Measurements from ENCODE around the gene LRP1B.

LRP1B gene

GRCh38 chr2:141737492-141738255, 393.1 kb downstream of the LRP1B start:
- no peak overlapping the region for H3K4me3 ChIP-seq (ENCODE audit: low read depth in 1 of 2, low read length in 2 of 2)
- H3K36me3 ChIP-seq (ENCODE audit: insufficient read depth, low read length): no peaks in the 10 kb centered on the region
- H3K9me3 ChIP-seq (ENCODE audit: low read length): no peaks in the 10 kb centered on the region
- no peak overlapping the region for H3K27ac ChIP-seq (ENCODE audit: low read depth, low read length)
- H3K27me3 ChIP-seq (ENCODE audit: control insufficient read depth in 1 of 2, insufficient read depth in 2 of 2, low read length in 2 of 2): no peaks in the 10 kb centered on the region
- no peak overlapping the region for H3K9ac ChIP-seq (ENCODE audit: low read length)
- no peaks in the 10 kb centered on the region for H3K4me1 ChIP-seq (ENCODE audit: insufficient read depth, low read length)

DNA sequence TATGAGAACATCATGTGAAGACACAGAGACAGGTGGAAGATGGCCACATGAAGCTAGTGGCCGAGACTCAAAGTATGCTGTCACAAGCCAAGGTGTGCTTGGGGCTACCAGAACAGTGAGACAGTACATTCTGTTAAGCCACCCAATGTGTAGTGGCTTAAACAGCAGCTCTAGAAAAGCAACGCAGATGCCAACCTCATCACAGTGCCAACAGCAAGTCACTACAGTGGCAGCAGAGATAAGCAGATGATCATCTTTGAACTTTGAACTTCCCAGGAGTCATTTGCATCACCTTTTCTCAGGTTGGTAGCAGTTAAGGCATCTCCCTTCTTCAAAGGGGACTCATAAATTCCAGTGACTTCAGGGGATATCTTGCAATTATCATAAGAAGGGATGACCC, 394.4 kb downstream of the LRP1B start:
- H3K36me3 ChIP-seq (ENCODE audit: insufficient read depth, low read length): no peaks in the 10 kb centered on the region
- H3K4me1 ChIP-seq (ENCODE audit: insufficient read depth, low read length): no peaks in the 10 kb centered on the region
- no peak overlapping the region for H3K27ac ChIP-seq (ENCODE audit: low read depth, low read length)
- no peak overlapping the region for H3K9ac ChIP-seq (ENCODE audit: low read length)
- no peaks in the 10 kb centered on the region for H3K9me3 ChIP-seq (ENCODE audit: low read length)
- H3K4me3 ChIP-seq (ENCODE audit: low read depth in 1 of 2, low read length in 2 of 2): no peak overlapping the region
- H3K27me3 ChIP-seq (ENCODE audit: control insufficient read depth in 1 of 2, insufficient read depth in 2 of 2, low read length in 2 of 2): no peaks in the 10 kb centered on the region

GRCh38 chr2:141728886-141729285, 401.9 kb downstream of the LRP1B start:
- H3K9me3 ChIP-seq (ENCODE audit: low read length): no peaks in the 10 kb centered on the region
- no peak overlapping the region for H3K4me3 ChIP-seq (ENCODE audit: low read depth in 1 of 2, low read length in 2 of 2)
- no peak overlapping the region for H3K27ac ChIP-seq (ENCODE audit: low read depth, low read length)
- no peaks in the 10 kb centered on the region for H3K36me3 ChIP-seq (ENCODE audit: insufficient read depth, low read length)
- H3K9ac ChIP-seq (ENCODE audit: low read length): no peak overlapping the region
- no peaks in the 10 kb centered on the region for H3K27me3 ChIP-seq (ENCODE audit: control insufficient read depth in 1 of 2, insufficient read depth in 2 of 2, low read length in 2 of 2)
- no peaks in the 10 kb centered on the region for H3K4me1 ChIP-seq (ENCODE audit: insufficient read depth, low read length)

- Histone ChIP-seq H3K4me1 (ENCODE audit: insufficient read depth, low read length) (no peaks in the 10 kb centered on the region), H3K27me3 (ENCODE audit: control insufficient read depth in 1 of 2, insufficient read depth in 2 of 2, low read length in 2 of 2) (no peaks in the 10 kb centered on the region), H3K9me3 (ENCODE audit: low read length) (no peaks in the 10 kb centered on the region), H3K9ac (ENCODE audit: low read length) (no peak overlapping the region), H3K36me3 (ENCODE audit: insufficient read depth, low read length) (no peaks in the 10 kb centered on the region), H3K4me3 (ENCODE audit: low read depth in 1 of 2, low read length in 2 of 2) (no peak overlapping the region), H3K27ac (ENCODE audit: low read depth, low read length) (no peak overlapping the region)
Measured at GRCh38 chr2:141728142-141728541, 402.7 kb downstream of the LRP1B start.

DNA sequence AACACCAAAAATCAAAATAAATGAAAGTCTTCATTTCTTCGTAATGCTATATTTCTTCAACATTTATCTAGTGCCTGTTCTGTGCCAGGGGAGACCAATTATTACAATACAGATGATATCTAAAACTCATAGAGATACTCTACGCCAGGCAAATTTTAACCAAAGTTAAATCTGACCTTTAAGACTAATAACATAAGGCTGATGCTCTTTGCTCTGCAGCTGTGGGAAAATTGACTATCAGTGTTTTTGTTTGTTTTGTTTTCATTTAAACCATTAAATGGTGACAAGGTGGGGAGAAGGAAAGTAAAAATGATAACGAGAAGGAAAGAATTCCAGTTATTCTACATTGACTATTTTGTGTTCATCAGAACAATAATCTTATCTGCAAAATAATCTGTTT, 406.4 kb downstream of the LRP1B start:
- H3K9ac ChIP-seq (ENCODE audit: low read length): no peak overlapping the region
- H3K36me3 ChIP-seq (ENCODE audit: insufficient read depth, low read length): no peaks in the 10 kb centered on the region
- H3K9me3 ChIP-seq (ENCODE audit: low read length): no peaks in the 10 kb centered on the region
- no peak overlapping the region for H3K4me3 ChIP-seq (ENCODE audit: low read depth in 1 of 2, low read length in 2 of 2)
- no peak overlapping the region for H3K27ac ChIP-seq (ENCODE audit: low read depth, low read length)
- no peaks in the 10 kb centered on the region for H3K27me3 ChIP-seq (ENCODE audit: control insufficient read depth in 1 of 2, insufficient read depth in 2 of 2, low read length in 2 of 2)
- no peaks in the 10 kb centered on the region for H3K4me1 ChIP-seq (ENCODE audit: insufficient read depth, low read length)

DNA sequence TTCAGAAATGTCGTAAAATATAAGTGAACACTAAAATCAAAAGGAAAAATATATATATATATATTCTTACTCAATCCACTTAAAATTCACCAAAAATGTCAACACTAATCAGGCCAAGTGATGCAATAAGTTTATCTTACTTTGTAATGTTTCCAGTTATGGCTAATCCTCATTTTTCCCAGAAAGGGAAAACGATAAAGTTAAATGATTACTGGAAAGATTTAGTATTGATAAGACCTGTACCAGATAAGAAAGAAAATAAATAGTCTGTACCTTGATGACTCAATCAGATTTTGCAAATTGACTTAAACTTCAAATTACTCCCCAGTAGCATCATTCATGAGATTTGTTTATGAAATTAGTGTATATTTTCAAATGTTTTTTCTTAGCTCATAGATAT, 407.0 kb downstream of the LRP1B start:
- Histone ChIP-seq H3K27me3 (ENCODE audit: control insufficient read depth in 1 of 2, insufficient read depth in 2 of 2, low read length in 2 of 2) (no peaks in the 10 kb centered on the region), H3K9me3 (ENCODE audit: low read length) (no peaks in the 10 kb centered on the region), H3K4me3 (ENCODE audit: low read depth in 1 of 2, low read length in 2 of 2) (no peak overlapping the region), H3K36me3 (ENCODE audit: insufficient read depth, low read length) (no peaks in the 10 kb centered on the region), H3K9ac (ENCODE audit: low read length) (no peak overlapping the region), H3K4me1 (ENCODE audit: insufficient read depth, low read length) (no peaks in the 10 kb centered on the region), H3K27ac (ENCODE audit: low read depth, low read length) (no peak overlapping the region)

DNA sequence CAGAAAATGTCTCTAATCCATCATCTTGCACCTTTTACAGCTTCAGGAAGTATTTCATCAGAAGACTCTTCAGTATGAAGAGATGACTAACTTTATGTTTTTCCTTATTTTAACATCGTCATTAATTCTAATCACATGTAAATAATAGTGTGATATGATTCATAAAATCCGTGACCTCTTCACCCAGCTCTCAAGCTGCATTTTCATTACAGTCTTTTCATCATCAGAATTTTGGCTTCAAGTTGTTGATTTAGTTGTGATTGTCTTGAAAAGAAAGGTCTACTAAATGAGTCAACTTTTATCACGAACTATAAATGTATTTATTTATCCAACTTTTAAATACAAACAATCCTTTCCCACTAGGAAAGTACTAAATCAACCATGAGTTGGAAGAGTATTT, 410.3 kb downstream of the LRP1B start:
- Histone ChIP-seq H3K4me1 (ENCODE audit: insufficient read depth, low read length) (peaks cover 13% of the 10 kb centered on the region), H3K27ac (ENCODE audit: low read depth, low read length) (no peak overlapping the region), H3K4me3 (ENCODE audit: low read depth in 1 of 2, low read length in 2 of 2) (no peak overlapping the region), H3K36me3 (ENCODE audit: insufficient read depth, low read length) (no peaks in the 10 kb centered on the region), H3K27me3 (ENCODE audit: control insufficient read depth in 1 of 2, insufficient read depth in 2 of 2, low read length in 2 of 2) (no peaks in the 10 kb centered on the region), H3K9me3 (ENCODE audit: low read length) (no peaks in the 10 kb centered on the region), H3K9ac (ENCODE audit: low read length) (no peak overlapping the region)

- H3K4me1 ChIP-seq (ENCODE audit: insufficient read depth, low read length): peaks cover 18% of the 10 kb centered on the region
- H3K27me3 ChIP-seq (ENCODE audit: control insufficient read depth in 1 of 2, insufficient read depth in 2 of 2, low read length in 2 of 2): no peaks in the 10 kb centered on the region
- no peaks in the 10 kb centered on the region for H3K9me3 ChIP-seq (ENCODE audit: low read length)
- no peaks in the 10 kb centered on the region for H3K36me3 ChIP-seq (ENCODE audit: insufficient read depth, low read length)
- no peak overlapping the region for H3K9ac ChIP-seq (ENCODE audit: low read length)
- no peak overlapping the region for H3K27ac ChIP-seq (ENCODE audit: low read depth, low read length)
- no peak overlapping the region for H3K4me3 ChIP-seq (ENCODE audit: low read depth in 1 of 2, low read length in 2 of 2)
Measured at GRCh38 chr2:141714496-141714895, 416.3 kb downstream of the LRP1B start.

DNA sequence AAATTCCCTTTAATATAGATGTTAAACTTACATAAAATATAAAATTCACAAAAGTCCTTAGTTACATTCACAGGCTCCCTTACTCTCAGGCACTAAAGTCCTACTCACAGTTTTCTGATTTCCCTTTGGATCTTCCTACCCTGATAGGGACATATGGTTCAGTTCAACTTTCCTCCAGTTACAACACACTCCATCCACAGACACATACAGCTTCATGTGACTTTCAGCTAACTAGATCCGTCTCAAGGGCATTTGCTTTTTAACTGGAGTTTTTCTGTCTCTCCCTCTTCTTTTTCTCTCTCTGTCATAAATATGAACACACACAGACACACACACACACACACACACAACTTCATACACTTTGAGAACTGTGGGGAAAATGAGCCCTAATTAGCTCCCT, 419.2 kb downstream of the LRP1B start:
- Histone ChIP-seq H3K9me3 (ENCODE audit: low read length) (no peaks in the 10 kb centered on the region), H3K27me3 (ENCODE audit: control insufficient read depth in 1 of 2, insufficient read depth in 2 of 2, low read length in 2 of 2) (no peaks in the 10 kb centered on the region), H3K4me3 (ENCODE audit: low read depth in 1 of 2, low read length in 2 of 2) (no peak overlapping the region), H3K36me3 (ENCODE audit: insufficient read depth, low read length) (no peaks in the 10 kb centered on the region), H3K9ac (ENCODE audit: low read length) (no peak overlapping the region), H3K27ac (ENCODE audit: low read depth, low read length) (no peak overlapping the region), H3K4me1 (ENCODE audit: insufficient read depth, low read length) (peaks cover 7% of the 10 kb centered on the region)

DNA sequence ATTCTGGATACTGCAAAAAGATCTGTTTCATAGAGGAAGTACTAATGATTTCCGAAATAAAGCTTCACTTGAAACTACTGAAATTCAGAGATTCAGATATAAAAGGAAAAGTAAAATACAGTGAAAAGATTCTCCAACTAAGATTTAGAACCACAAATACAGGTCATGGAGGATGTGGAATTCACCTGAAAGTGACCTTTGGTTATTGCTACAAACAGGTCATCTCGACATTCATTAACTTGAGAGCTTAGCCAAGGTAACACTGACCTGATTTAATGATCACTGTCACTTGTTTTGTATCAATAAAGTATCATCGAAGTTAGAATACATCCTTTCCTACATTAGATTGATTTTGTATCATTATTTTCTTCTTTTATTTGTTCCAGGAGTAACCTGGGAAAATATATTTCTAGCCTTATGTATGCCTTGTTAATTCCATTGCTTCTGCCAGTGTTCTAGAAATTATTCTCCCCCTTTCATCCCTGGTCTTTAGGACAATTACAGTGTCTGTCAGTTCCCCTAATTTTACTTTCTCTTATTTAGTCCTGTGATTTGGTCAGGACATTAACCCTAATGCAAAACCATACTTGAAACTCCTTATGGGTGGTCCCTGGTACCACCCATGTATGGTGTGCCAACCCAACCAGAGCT, 420.1 kb downstream of the LRP1B start:
- H3K27ac ChIP-seq (ENCODE audit: low read depth, low read length): no peak overlapping the region
- H3K36me3 ChIP-seq (ENCODE audit: insufficient read depth, low read length): no peaks in the 10 kb centered on the region
- no peaks in the 10 kb centered on the region for H3K9me3 ChIP-seq (ENCODE audit: low read length)
- peaks cover 5% of the 10 kb centered on the region for H3K4me1 ChIP-seq (ENCODE audit: insufficient read depth, low read length)
- no peak overlapping the region for H3K9ac ChIP-seq (ENCODE audit: low read length)
- H3K4me3 ChIP-seq (ENCODE audit: low read depth in 1 of 2, low read length in 2 of 2): no peak overlapping the region
- no peaks in the 10 kb centered on the region for H3K27me3 ChIP-seq (ENCODE audit: control insufficient read depth in 1 of 2, insufficient read depth in 2 of 2, low read length in 2 of 2)

DNA sequence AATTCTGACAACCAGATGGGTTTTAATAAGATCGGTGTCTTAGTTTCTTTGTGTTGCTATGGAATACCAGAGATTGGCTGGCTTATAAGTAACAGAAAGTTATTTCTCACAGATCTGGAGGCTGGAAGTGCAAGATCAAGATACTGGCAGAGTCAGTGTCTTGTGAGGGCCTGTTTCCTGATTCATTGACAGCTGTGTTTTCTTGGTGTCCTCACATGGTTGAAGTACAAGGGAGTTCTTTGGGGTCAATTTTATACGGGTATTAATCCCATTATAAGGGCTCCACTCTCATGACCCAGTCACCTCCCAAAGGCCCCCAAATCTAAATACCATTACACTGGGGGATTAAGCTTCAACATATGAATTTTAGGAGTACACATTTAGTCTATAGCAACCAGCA, 421.1 kb downstream of the LRP1B start:
- Histone ChIP-seq H3K36me3 (ENCODE audit: insufficient read depth, low read length) (no peaks in the 10 kb centered on the region), H3K9me3 (ENCODE audit: low read length) (no peaks in the 10 kb centered on the region), H3K27ac (ENCODE audit: low read depth, low read length) (no peak overlapping the region)

DNA sequence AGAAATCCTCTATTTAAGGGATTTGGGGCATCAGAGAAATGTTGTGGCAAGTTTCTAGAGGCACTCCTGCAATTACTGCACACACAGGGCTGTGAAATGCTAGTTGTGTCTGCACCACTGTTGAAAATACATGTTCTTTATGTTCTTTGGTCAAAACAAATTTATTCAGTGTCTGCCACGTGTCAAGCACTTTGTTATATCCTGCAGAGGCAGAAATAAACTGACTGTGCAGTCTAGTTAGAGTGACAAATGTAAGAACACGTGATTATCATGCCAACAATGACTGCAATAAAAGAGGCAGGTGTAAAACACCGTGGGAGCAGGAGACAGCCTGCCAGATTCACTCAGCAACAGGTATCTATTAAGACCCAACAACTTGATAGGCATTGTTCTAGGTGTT, 423.3 kb downstream of the LRP1B start:
- no peak overlapping the region for H3K9ac ChIP-seq (ENCODE audit: low read length)
- no peaks in the 10 kb centered on the region for H3K36me3 ChIP-seq (ENCODE audit: insufficient read depth, low read length)
- H3K4me3 ChIP-seq (ENCODE audit: low read depth in 1 of 2, low read length in 2 of 2): no peak overlapping the region
- no peaks in the 10 kb centered on the region for H3K4me1 ChIP-seq (ENCODE audit: insufficient read depth, low read length)
- no peaks in the 10 kb centered on the region for H3K27me3 ChIP-seq (ENCODE audit: control insufficient read depth in 1 of 2, insufficient read depth in 2 of 2, low read length in 2 of 2)
- H3K27ac ChIP-seq (ENCODE audit: low read depth, low read length): no peak overlapping the region
- no peaks in the 10 kb centered on the region for H3K9me3 ChIP-seq (ENCODE audit: low read length)

More for the DNA sequence above, 421.1 kb downstream of the LRP1B start:
- no peaks in the 10 kb centered on the region for H3K27me3 ChIP-seq (ENCODE audit: control insufficient read depth in 1 of 2, insufficient read depth in 2 of 2, low read length in 2 of 2)
- H3K9ac ChIP-seq (ENCODE audit: low read length): no peak overlapping the region
- peaks cover 5% of the 10 kb centered on the region for H3K4me1 ChIP-seq (ENCODE audit: insufficient read depth, low read length)
- H3K4me3 ChIP-seq (ENCODE audit: low read depth in 1 of 2, low read length in 2 of 2): no peak overlapping the region
